Fibroblast of pulmonary artery (primary cell): Measurements from ENCODE around the gene SNRPD3.
"Not testable (repeated sequence)": the region's sequence is repeated elsewhere in the genome, so short reads cannot be mapped to it uniquely, and the experiment has no call there.

Source experiments
- DNase-seq: peaks from one replicate; pipeline ENCODE4 v3.0.0-alpha.2; 2010; ENCODE audit warnings: low read depth
- H3K4me3 ChIP-seq: replicated peaks from 2 replicates; pipeline ENCODE4 v1.5.1; 2011; ENCODE audit warnings: low read depth, mild to moderate bottlenecking, control low read depth, low read length, moderate library complexity

The SNRPD3 gene

DNA sequence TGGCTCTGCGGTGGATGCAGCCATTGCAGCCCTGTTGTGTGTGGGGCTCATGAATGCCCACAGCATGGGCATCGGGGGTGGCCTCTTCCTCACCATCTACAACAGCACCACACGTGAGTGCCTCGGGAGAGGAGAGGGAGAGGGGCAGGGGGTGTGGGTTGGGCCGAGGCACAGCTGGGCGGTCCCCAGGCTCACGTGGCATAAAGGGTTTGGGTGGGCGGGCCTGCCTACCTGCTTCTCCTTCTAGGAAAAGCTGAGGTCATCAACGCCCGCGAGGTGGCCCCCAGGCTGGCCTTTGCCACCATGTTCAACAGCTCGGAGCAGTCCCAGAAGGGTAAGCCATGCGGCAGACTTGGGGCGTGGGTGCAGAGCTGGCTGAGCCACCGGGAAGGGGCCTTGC lies 59.0 kb downstream of the SNRPD3 start:
- not testable (repeated sequence) for DNase-seq, H3K4me3 ChIP-seq

GRCh38 chr22:24621244-24621643 lies 65.4 kb downstream of the SNRPD3 start:
- H3K4me3 ChIP-seq, DNase-seq: not testable (repeated sequence)

GRCh38 chr22:24622596-24622995 lies 66.8 kb downstream of the SNRPD3 start:
- H3K4me3 ChIP-seq, DNase-seq: not testable (repeated sequence)
